Measurements from ENCODE around the gene RPS6KA2.

DNA sequence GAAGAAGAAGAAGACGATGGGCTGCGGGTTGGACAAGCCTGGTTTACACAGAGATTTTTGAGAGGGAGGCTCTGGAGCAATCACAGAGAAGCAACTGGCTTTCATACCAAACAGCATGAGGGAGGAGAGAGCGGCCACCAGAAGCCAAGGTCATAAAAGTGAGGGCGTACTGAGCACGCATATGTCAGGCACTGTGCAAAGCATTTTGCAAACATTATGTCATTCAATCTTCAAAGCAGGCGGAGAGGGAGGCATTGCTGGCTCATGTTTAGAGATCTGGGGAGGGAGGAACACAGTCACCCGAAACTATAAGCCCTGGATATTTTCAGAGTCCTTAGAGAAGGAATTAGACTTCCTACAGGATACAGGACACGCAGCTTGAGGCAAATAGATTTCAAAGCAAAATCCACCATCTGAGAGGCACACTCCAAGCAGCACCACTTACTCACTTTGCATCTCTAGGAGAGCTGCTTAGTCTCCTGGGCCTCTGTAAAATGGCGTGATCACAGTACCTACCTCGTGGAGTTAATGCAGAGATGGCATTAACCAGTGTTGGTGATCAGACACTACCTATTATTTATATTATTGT is 65.2 kb downstream of the RPS6KA2 start:
- TF ChIP-seq, protein P1, sequence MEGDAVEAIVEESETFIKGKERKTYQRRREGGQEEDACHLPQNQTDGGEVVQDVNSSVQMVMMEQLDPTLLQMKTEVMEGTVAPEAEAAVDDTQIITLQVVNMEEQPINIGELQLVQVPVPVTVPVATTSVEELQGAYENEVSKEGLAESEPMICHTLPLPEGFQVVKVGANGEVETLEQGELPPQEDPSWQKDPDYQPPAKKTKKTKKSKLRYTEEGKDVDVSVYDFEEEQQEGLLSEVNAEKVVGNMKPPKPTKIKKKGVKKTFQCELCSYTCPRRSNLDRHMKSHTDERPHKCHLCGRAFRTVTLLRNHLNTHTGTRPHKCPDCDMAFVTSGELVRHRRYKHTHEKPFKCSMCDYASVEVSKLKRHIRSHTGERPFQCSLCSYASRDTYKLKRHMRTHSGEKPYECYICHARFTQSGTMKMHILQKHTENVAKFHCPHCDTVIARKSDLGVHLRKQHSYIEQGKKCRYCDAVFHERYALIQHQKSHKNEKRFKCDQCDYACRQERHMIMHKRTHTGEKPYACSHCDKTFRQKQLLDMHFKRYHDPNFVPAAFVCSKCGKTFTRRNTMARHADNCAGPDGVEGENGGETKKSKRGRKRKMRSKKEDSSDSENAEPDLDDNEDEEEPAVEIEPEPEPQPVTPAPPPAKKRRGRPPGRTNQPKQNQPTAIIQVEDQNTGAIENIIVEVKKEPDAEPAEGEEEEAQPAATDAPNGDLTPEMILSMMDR (IDR thresholded peaks at IDR 0.05) = no peak
- TF ChIP-seq POLR2A (IDR thresholded peaks at IDR 0.05) = no peak
